ENCODE measurements around the gene AZIN2.

DNA sequence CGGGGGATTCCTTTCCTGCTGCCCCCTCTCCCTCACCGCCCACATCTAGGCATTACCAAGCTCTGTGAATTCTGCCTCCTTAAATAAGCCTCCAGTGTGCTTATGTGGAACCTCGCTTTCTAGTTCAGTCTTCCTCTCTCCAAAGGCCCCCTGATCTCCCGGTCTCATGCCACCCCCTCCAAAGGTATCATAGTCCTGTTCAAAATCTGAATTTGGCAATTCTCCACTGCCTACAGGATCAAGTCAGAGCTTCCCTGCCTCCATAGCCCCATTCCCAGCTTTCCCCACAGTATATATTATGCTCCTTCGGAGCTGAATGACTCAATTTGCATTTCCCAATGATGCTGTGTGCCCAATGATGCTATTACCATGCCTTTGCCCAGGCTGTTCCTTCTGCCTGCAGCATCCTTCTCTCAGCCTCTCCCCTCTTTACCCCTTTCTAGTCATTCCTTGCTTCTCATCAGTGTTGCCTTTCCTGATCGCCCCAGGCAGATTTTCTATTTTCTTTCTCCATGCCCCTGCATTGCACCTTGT lies 1.7 kb downstream of the AZIN2 start:
- TF ChIP-seq, protein P1, sequence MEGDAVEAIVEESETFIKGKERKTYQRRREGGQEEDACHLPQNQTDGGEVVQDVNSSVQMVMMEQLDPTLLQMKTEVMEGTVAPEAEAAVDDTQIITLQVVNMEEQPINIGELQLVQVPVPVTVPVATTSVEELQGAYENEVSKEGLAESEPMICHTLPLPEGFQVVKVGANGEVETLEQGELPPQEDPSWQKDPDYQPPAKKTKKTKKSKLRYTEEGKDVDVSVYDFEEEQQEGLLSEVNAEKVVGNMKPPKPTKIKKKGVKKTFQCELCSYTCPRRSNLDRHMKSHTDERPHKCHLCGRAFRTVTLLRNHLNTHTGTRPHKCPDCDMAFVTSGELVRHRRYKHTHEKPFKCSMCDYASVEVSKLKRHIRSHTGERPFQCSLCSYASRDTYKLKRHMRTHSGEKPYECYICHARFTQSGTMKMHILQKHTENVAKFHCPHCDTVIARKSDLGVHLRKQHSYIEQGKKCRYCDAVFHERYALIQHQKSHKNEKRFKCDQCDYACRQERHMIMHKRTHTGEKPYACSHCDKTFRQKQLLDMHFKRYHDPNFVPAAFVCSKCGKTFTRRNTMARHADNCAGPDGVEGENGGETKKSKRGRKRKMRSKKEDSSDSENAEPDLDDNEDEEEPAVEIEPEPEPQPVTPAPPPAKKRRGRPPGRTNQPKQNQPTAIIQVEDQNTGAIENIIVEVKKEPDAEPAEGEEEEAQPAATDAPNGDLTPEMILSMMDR (IDR thresholded peaks at IDR 0.05; ENCODE audit: low read depth, low read length, missing input control): no peak
- TF ChIP-seq, protein P2, sequence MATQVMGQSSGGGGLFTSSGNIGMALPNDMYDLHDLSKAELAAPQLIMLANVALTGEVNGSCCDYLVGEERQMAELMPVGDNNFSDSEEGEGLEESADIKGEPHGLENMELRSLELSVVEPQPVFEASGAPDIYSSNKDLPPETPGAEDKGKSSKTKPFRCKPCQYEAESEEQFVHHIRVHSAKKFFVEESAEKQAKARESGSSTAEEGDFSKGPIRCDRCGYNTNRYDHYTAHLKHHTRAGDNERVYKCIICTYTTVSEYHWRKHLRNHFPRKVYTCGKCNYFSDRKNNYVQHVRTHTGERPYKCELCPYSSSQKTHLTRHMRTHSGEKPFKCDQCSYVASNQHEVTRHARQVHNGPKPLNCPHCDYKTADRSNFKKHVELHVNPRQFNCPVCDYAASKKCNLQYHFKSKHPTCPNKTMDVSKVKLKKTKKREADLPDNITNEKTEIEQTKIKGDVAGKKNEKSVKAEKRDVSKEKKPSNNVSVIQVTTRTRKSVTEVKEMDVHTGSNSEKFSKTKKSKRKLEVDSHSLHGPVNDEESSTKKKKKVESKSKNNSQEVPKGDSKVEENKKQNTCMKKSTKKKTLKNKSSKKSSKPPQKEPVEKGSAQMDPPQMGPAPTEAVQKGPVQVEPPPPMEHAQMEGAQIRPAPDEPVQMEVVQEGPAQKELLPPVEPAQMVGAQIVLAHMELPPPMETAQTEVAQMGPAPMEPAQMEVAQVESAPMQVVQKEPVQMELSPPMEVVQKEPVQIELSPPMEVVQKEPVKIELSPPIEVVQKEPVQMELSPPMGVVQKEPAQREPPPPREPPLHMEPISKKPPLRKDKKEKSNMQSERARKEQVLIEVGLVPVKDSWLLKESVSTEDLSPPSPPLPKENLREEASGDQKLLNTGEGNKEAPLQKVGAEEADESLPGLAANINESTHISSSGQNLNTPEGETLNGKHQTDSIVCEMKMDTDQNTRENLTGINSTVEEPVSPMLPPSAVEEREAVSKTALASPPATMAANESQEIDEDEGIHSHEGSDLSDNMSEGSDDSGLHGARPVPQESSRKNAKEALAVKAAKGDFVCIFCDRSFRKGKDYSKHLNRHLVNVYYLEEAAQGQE (IDR thresholded peaks at IDR 0.05): no peak
- TF ChIP-seq FOXA1 (IDR thresholded peaks at IDR 0.05) (no peak), SP1 (IDR thresholded peaks at IDR 0.05) (no peak), RAD21 (IDR thresholded peaks at IDR 0.05) (no peak)
- TF ChIP-seq, protein P3, sequence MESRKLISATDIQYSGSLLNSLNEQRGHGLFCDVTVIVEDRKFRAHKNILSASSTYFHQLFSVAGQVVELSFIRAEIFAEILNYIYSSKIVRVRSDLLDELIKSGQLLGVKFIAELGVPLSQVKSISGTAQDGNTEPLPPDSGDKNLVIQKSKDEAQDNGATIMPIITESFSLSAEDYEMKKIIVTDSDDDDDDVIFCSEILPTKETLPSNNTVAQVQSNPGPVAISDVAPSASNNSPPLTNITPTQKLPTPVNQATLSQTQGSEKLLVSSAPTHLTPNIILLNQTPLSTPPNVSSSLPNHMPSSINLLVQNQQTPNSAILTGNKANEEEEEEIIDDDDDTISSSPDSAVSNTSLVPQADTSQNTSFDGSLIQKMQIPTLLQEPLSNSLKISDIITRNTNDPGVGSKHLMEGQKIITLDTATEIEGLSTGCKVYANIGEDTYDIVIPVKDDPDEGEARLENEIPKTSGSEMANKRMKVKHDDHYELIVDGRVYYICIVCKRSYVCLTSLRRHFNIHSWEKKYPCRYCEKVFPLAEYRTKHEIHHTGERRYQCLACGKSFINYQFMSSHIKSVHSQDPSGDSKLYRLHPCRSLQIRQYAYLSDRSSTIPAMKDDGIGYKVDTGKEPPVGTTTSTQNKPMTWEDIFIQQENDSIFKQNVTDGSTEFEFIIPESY (IDR thresholded peaks at IDR 0.05): no peak
- TF ChIP-seq, protein P4, sequence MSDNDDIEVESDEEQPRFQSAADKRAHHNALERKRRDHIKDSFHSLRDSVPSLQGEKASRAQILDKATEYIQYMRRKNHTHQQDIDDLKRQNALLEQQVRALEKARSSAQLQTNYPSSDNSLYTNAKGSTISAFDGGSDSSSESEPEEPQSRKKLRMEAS (IDR thresholded peaks at IDR 0.05): no peak

All from liver (tissue), 3 donors.